DOHH2 (cell line): Measurements from ENCODE around the gene MLH1.

Experiments
- H3F3A ChIP-seq: fragments of 200-600 bp; sonication (generic), shearing (Covaris generic); 2 replicates; pipeline ENCODE4 v1.6.0; 2016; ENCODE audit warnings: antibody characterized with exemption, mild to moderate bottlenecking; ENCODE audit not compliant: control insufficient read depth, insufficient read depth
- H3K27ac ChIP-seq: fragments of 200-600 bp; sonication (generic); 2 replicates; pipeline ENCODE4 v1.5.1; 2014; ENCODE audit warnings: low read depth, mild to moderate bottlenecking, low read length, moderate library complexity
- H3K27me3 ChIP-seq: fragments of 200-600 bp; sonication (generic); 2 replicates; pipeline ENCODE4 v1.6.1; 2014; ENCODE audit warnings: mild to moderate bottlenecking, low read length, mixed read lengths; ENCODE audit not compliant: control insufficient read depth
- H3K36me3 ChIP-seq: fragments of 200-600 bp; sonication (generic); 2 replicates; pipeline ENCODE4 v1.6.1; 2014; ENCODE audit warnings: mild to moderate bottlenecking, low read length, moderate library complexity, mixed read lengths; ENCODE audit not compliant: control insufficient read depth
- H3K4me1 ChIP-seq: fragments of 200-600 bp; sonication (generic); 2 replicates; pipeline ENCODE4 v1.6.1; 2014; ENCODE audit warnings: mild to moderate bottlenecking, low read length, mixed read lengths; ENCODE audit not compliant: control insufficient read depth
- H3K4me2 ChIP-seq: fragments of 200-600 bp; sonication (generic); 2 replicates; pipeline ENCODE4 v1.6.0; 2014; ENCODE audit warnings: mild to moderate bottlenecking, low read length, moderate library complexity
- H3K4me3 ChIP-seq: fragments of 200-600 bp; sonication (generic); 2 replicates; pipeline ENCODE4 v1.5.1; 2014; ENCODE audit warnings: mild to moderate bottlenecking, low read length, mixed read lengths
- H3K79me2 ChIP-seq: fragments of 200-600 bp; sonication (generic); 2 replicates; pipeline ENCODE4 v1.6.1; 2014; ENCODE audit warnings: mild to moderate bottlenecking, low read length, mixed read lengths; ENCODE audit not compliant: control insufficient read depth
- H3K9me2 ChIP-seq: fragments of 200-600 bp; sonication (generic); replicated peaks from 2 replicates; pipeline ENCODE4 v1.6.1; 2014; ENCODE audit warnings: mild to moderate bottlenecking, low read length, mixed read lengths; ENCODE audit not compliant: control insufficient read depth
- H3K9me3 ChIP-seq: fragments of 200-600 bp; sonication (generic); 2 replicates; pipeline ENCODE4 v1.6.1; 2014; ENCODE audit warnings: antibody characterized with exemption, low read length, mixed read lengths; ENCODE audit not compliant: control insufficient read depth, insufficient read depth
- H4K20me1 ChIP-seq: fragments of 200-600 bp; sonication (generic); 2 replicates; pipeline ENCODE4 v1.6.0; 2014; ENCODE audit warnings: low read depth, mild to moderate bottlenecking, antibody characterized with exemption, low read length, moderate library complexity; ENCODE audit not compliant: control insufficient read depth, insufficient read depth
- CTCF ChIP-seq: fragments of 200-600 bp; sonication (generic); IDR thresholded peaks from one replicate; pipeline ENCODE4 v1.5.1; 2014; ENCODE audit warnings: antibody characterized with exemption, mild to moderate bottlenecking, low read depth, low read length; ENCODE audit not compliant: poor library complexity, severe bottlenecking
- EZH2phosphoT487 ChIP-seq: fragments of 200-600 bp; sonication (generic); IDR thresholded peaks from 2 replicates; pipeline ENCODE4 v1.6.1; 2017; ENCODE audit warnings: borderline replicate concordance, mild to moderate bottlenecking, antibody characterized with exemption, low read length, moderate library complexity, mixed read lengths

The MLH1 gene

GRCh38 chr3:37072892-37073291 lies 79.6 kb downstream of the MLH1 start:
- peaks cover 4% of the 10 kb centered on the region; the same call in 1 of the 2 replicates for H3K36me3 ChIP-seq
- H3K4me3 ChIP-seq = no peak overlapping the region
- no peaks in the 10 kb centered on the region for H3K79me2 ChIP-seq
- no peak for TF ChIP-seq CTCF
- no peak for TF ChIP-seq EZH2phosphoT487
- H3K4me1 ChIP-seq = no peaks in the 10 kb centered on the region
- H3K9me3 ChIP-seq = no peaks in the 10 kb centered on the region
- no peaks in the 10 kb centered on the region for H3K27me3 ChIP-seq
- no peaks in the 10 kb centered on the region for H4K20me1 ChIP-seq
- no peaks in the 10 kb centered on the region for H3F3A ChIP-seq
- H3K27ac ChIP-seq = no peak overlapping the region
- no peak overlapping the region for H3K4me2 ChIP-seq
- H3K9me2 ChIP-seq = no peaks in the 10 kb centered on the region

- peaks cover 4% of the 10 kb centered on the region; the same call in 1 of the 2 replicates for H3K36me3 ChIP-seq
- no peaks in the 10 kb centered on the region for H3K9me3 ChIP-seq
- H3K79me2 ChIP-seq = no peaks in the 10 kb centered on the region
- H3K4me3 ChIP-seq = no peak overlapping the region
- no peak overlapping the region for H3K27ac ChIP-seq
- no peak for TF ChIP-seq EZH2phosphoT487
- no peak for TF ChIP-seq CTCF
- H3F3A ChIP-seq = no peaks in the 10 kb centered on the region
- H3K9me2 ChIP-seq = no peaks in the 10 kb centered on the region
- H4K20me1 ChIP-seq = no peaks in the 10 kb centered on the region
- no peaks in the 10 kb centered on the region for H3K27me3 ChIP-seq
- no peak overlapping the region for H3K4me2 ChIP-seq
- H3K4me1 ChIP-seq = no peaks in the 10 kb centered on the region
These were observed 80.9 kb downstream of the MLH1 start for GRCh38 chr3:37074178-37074577.

GRCh38 chr3:37075955-37076354 lies 82.6 kb downstream of the MLH1 start:
- Histone ChIP-seq H3K79me2 (no peaks in the 10 kb centered on the region), H3K9me2 (no peaks in the 10 kb centered on the region), H3K4me2 (no peak overlapping the region), H4K20me1 (no peaks in the 10 kb centered on the region), H3K4me1 (no peaks in the 10 kb centered on the region), H3K4me3 (no peak overlapping the region), H3K9me3 (no peaks in the 10 kb centered on the region), H3K27ac (no peak overlapping the region), H3F3A (no peaks in the 10 kb centered on the region), H3K27me3 (no peaks in the 10 kb centered on the region), H3K36me3 (peaks cover 4% of the 10 kb centered on the region; the same call in 1 of the 2 replicates)
- no peak for TF ChIP-seq EZH2phosphoT487
- no peak for TF ChIP-seq CTCF
